Thoracic aorta (tissue), 2 donors: ENCODE measurements around the gene IWS1. TPM values are rescaled to one million over a fixed set of nuclear protein-coding genes. Genes with fewer than 3 reads are reported as not detected.

Experiments used
- ATAC-seq: fragments of 150-250 bp; one replicate; pipeline ENCODE4 v1.8.0; 2017; ENCODE audit warnings: low read depth; ENCODE audit not compliant: insufficient number of reproducible peaks, low FRiP score
- DNase-seq: peaks from one replicate; pipeline ENCODE4 v3.0.0-alpha.2; 2020; ENCODE audit warnings: low spot score
- H3K27ac ChIP-seq, 2 donors: fragments of 200-600 bp; sonication (generic); 1 replicate in 1 of 2; 2 replicates in 1 of 2; pipeline ENCODE4 v1.5.1; 2016; ENCODE audit warnings: mild to moderate bottlenecking in 2 of 2, moderate library complexity in 2 of 2
- H3K27me3 ChIP-seq: fragments of 200-600 bp; sonication (generic); replicated peaks from 2 replicates; pipeline ENCODE4 v1.6.0; 2016; ENCODE audit warnings: mild to moderate bottlenecking; ENCODE audit not compliant: insufficient read depth
- H3K36me3 ChIP-seq: fragments of 200-600 bp; sonication (generic); one replicate; pipeline ENCODE4 v1.5.1; 2016
- H3K4me1 ChIP-seq, 2 donors: fragments of 200-600 bp; sonication (generic); 1 replicate in 1 of 2; 2 replicates in 1 of 2; pipeline versions ENCODE4 v1.5.1 to v1.6.0; 2016; ENCODE audit warnings: low read depth in 2 of 2, mild to moderate bottlenecking in 1 of 2; ENCODE audit not compliant: control insufficient read depth in 1 of 2
- H3K4me3 ChIP-seq: fragments of 200-600 bp; sonication (generic); 2 replicates; pipeline ENCODE4 v1.5.1; 2016; ENCODE audit warnings: mild to moderate bottlenecking
- H3K9me3 ChIP-seq: fragments of 200-600 bp; sonication (generic); 2 replicates; pipeline ENCODE4 v1.5.1; 2016
- total RNA-seq, 2 donors: library from RNA; depleted of rRNA; stranded (reverse); fragments of >200 nt; gene quantifications; one replicate each; pipeline versions ENCODE4 v1.1.0 to v1.2.3, GENCODE V29; 2016
- TF ChIP-seq, protein P1 (sequence below): fragments of 200-600 bp; sonication (generic); IDR thresholded peaks from one replicate; pipeline ENCODE4 v1.5.1; 2019; ENCODE audit warnings: antibody characterized with exemption

The IWS1 gene
- total RNA-seq, 2 donors from 2014 or later, result 43.2 to 54.0 TPM

DNA sequence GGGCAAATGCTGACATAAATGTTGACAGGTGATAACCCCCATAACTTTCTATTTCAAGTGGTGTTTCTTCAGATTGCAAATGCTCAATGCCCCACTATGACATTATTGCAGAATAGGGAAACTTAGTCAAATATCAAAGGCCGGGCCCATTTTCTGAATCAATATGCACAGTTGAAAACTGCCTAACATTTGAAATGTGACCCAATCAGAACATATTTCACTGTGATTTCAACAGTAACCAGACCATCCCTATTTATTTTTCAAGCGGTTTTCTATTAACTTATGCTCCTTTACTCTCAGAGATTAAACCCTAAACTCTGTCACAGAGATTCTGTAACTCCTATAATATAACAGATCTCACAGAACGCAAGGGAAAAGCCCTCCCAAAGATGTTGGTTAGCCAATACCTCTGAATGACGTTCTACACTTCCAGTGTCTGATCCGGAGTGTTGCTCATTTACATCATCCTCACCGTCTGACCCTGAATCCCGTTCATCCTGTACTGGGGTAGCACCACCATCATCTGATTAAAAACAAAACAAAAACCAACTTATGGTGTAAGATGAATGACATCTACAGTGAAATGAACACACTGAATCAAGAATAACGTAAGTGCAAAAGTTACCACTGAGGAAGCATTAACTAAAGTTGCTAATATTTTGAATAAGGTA, 2.9 kb downstream of the IWS1 start:
- H3K27ac ChIP-seq, result no peak overlapping the region
- TF ChIP-seq, protein P1, sequence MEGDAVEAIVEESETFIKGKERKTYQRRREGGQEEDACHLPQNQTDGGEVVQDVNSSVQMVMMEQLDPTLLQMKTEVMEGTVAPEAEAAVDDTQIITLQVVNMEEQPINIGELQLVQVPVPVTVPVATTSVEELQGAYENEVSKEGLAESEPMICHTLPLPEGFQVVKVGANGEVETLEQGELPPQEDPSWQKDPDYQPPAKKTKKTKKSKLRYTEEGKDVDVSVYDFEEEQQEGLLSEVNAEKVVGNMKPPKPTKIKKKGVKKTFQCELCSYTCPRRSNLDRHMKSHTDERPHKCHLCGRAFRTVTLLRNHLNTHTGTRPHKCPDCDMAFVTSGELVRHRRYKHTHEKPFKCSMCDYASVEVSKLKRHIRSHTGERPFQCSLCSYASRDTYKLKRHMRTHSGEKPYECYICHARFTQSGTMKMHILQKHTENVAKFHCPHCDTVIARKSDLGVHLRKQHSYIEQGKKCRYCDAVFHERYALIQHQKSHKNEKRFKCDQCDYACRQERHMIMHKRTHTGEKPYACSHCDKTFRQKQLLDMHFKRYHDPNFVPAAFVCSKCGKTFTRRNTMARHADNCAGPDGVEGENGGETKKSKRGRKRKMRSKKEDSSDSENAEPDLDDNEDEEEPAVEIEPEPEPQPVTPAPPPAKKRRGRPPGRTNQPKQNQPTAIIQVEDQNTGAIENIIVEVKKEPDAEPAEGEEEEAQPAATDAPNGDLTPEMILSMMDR, result no peak

DNA sequence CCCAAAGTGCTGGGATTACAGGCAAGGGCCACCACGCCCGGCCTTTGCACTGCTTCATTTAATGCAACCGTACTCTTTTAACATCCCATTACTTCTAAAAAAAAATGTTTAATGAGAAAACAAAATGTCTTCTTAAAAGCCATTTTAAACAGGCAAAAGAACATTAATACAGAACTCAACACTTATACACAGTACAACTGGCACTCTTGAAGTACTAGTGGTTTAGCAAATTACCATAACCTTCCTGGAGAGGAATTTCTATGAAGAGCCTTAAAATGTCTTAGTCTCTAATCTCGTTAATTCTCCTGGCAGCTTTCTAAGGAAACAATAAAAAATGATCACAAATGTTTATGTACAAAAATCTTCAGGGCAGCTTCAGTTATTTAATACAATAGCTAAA, 5.9 kb downstream of the IWS1 start:
- no peaks in the 10 kb centered on the region for H3K9me3 ChIP-seq
- peaks cover 13 to 33% of the 10 kb centered on the region in 2 donors for H3K4me1 ChIP-seq
- no peak for DNase-seq
- H3K27me3 ChIP-seq, result no peaks in the 10 kb centered on the region
- no peak overlapping the region for H3K27ac ChIP-seq
- ATAC-seq, result no peak
- H3K4me3 ChIP-seq, result no peak overlapping the region
- no peaks in the 10 kb centered on the region for H3K36me3 ChIP-seq
- TF ChIP-seq, protein P1, result no peak

More for the DNA sequence above, 2.9 kb downstream of the IWS1 start:
- Histone ChIP-seq H3K4me3 (no peak overlapping the region), H3K4me1 (peaks cover 7 to 22% of the 10 kb centered on the region in 2 donors), H3K9me3 (no peaks in the 10 kb centered on the region), H3K36me3 (no peaks in the 10 kb centered on the region), H3K27me3 (no peaks in the 10 kb centered on the region)
- ATAC-seq (no peak), DNase-seq (no peak)

DNA sequence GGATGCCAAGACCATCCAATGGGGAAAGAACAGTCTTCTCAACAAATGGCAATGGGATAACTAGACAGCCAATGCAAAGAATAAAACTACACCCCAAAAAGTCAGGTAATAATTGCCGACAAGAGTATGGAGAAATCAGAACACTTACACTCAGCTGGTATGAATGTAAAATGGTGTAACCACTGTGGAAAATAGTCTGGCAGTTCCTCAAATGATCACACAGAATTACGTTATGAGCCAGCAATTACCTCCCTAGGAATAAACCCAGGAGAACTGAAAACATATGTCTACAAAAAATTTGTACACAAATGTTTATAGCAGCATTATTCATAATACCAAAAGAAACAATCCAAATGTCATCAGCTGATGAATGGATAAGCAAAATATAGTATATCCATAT, 8.8 kb downstream of the IWS1 start:
- ATAC-seq, result no peak
- Histone ChIP-seq H3K27ac (no peak overlapping the region), H3K4me1 (peaks cover 6 to 31% of the 10 kb centered on the region in 2 donors)

GRCh38 chr2:127516041-127516762, 10.1 kb downstream of the IWS1 start:
- no peak overlapping the region for H3K4me3 ChIP-seq
- ATAC-seq (peak; percentile 74), DNase-seq (peak; percentile 79)
- no peaks in the 10 kb centered on the region for H3K27me3 ChIP-seq
- no peaks in the 10 kb centered on the region for H3K9me3 ChIP-seq
- H3K36me3 ChIP-seq, result no peaks in the 10 kb centered on the region
- TF ChIP-seq, protein P1, result no peak
- H3K27ac ChIP-seq, result peak overlapping the region; percentile 70 to 78
- peaks cover 6 to 32% of the 10 kb centered on the region in 2 donors for H3K4me1 ChIP-seq

More for the DNA sequence above, 8.8 kb downstream of the IWS1 start:
- DNase-seq, result no peak
- Histone ChIP-seq H3K36me3 (no peaks in the 10 kb centered on the region), H3K27me3 (no peaks in the 10 kb centered on the region), H3K9me3 (no peaks in the 10 kb centered on the region), H3K4me3 (no peak overlapping the region)
- TF ChIP-seq, protein P1, result no peak

DNA sequence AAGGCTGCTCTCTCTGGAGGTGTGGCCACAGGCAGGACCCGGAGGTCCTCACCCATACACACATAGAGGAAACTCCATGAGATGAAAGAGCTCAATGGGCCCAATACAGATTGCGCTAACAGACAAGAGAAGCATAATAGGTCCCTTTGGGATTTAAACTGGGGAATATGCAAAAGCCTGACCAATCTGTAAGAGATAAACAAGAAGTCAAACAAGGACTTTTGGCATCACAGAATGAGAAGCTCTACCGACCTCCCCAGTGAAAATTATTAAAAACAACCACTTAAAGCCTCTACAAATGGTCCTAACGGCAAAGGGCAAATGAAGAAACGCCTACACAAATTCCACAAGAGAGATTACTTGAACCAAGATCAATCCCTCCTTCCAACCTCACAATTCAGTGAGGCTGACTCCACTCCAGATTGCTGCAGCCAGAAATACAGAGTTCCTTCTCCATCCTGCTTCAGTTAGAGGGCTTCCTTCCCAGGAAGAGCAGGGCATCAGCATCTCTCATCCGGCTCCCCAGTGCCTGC, 10.8 kb downstream of the IWS1 start:
- Histone ChIP-seq H3K27me3 (no peaks in the 10 kb centered on the region), H3K4me1 (peaks cover 6 to 32% of the 10 kb centered on the region in 2 donors), H3K36me3 (no peaks in the 10 kb centered on the region), H3K9me3 (no peaks in the 10 kb centered on the region), H3K27ac (peak overlapping the region; percentile 70 to 78), H3K4me3 (no peak overlapping the region)
- DNase-seq, result no peak
- ATAC-seq, result no peak
- TF ChIP-seq, protein P1, result no peak
